ENCODE measurements around the gene UBR1.

Gene UBR1

GRCh38 chr15:42940527-42940926, 165.3 kb downstream of the UBR1 start:
- H3K4me2 ChIP-seq, result no peak overlapping the region
- no peaks in the 10 kb centered on the region for H3K79me2 ChIP-seq (ENCODE audit: insufficient read depth, low read depth)

GRCh38 chr15:42939841-42940240, 166.0 kb downstream of the UBR1 start:
- Histone ChIP-seq H3K79me2 (ENCODE audit: insufficient read depth, low read depth) (no peaks in the 10 kb centered on the region), H4K20me1 (ENCODE audit: insufficient read depth) (no peaks in the 10 kb centered on the region), H3K27me3 (ENCODE audit: insufficient read depth, low read depth) (no peaks in the 10 kb centered on the region), H3K4me1 (ENCODE audit: low read depth, poor library complexity, severe bottlenecking) (no peaks in the 10 kb centered on the region), H2AFZ (ENCODE audit: low read depth) (no peak overlapping the region), H3K27ac (no peak overlapping the region), H3K4me2 (no peak overlapping the region), H3K36me3 (ENCODE audit: insufficient read depth) (no peaks in the 10 kb centered on the region), H3K4me3 (IDR thresholded peaks at IDR 0.05; ENCODE audit: insufficient read depth, low read depth, low read length) (no peak overlapping the region), H3K9ac (no peak overlapping the region)
- TF ChIP-seq CTCF (conservative IDR thresholded peaks at IDR 0.05; ENCODE audit: low read depth, low read length), result no peak

More at GRCh38 chr15:42940527-42940926, 165.3 kb downstream of the UBR1 start:
- Histone ChIP-seq H3K27me3 (ENCODE audit: insufficient read depth, low read depth) (no peaks in the 10 kb centered on the region), H3K9ac (no peak overlapping the region), H3K27ac (no peak overlapping the region), H3K4me1 (ENCODE audit: low read depth, poor library complexity, severe bottlenecking) (no peaks in the 10 kb centered on the region), H3K4me3 (IDR thresholded peaks at IDR 0.05; ENCODE audit: insufficient read depth, low read depth, low read length) (no peak overlapping the region), H2AFZ (ENCODE audit: low read depth) (no peak overlapping the region), H3K36me3 (ENCODE audit: insufficient read depth) (no peaks in the 10 kb centered on the region), H4K20me1 (ENCODE audit: insufficient read depth) (no peaks in the 10 kb centered on the region)
- TF ChIP-seq CTCF (conservative IDR thresholded peaks at IDR 0.05; ENCODE audit: low read depth, low read length), result no peak

GRCh38 chr15:42937143-42937542, 168.7 kb downstream of the UBR1 start:
- Histone ChIP-seq H4K20me1 (ENCODE audit: insufficient read depth) (no peaks in the 10 kb centered on the region), H3K4me2 (no peak overlapping the region), H3K4me3 (IDR thresholded peaks at IDR 0.05; ENCODE audit: insufficient read depth, low read depth, low read length) (no peak overlapping the region), H2AFZ (ENCODE audit: low read depth) (no peak overlapping the region), H3K27ac (no peak overlapping the region), H3K9ac (no peak overlapping the region), H3K27me3 (ENCODE audit: insufficient read depth, low read depth) (no peaks in the 10 kb centered on the region), H3K79me2 (ENCODE audit: insufficient read depth, low read depth) (no peaks in the 10 kb centered on the region), H3K4me1 (ENCODE audit: low read depth, poor library complexity, severe bottlenecking) (peaks cover 10% of the 10 kb centered on the region), H3K36me3 (ENCODE audit: insufficient read depth) (no peaks in the 10 kb centered on the region)
- TF ChIP-seq CTCF (conservative IDR thresholded peaks at IDR 0.05; ENCODE audit: low read depth, low read length), result no peak

GRCh38 chr15:42933886-42934667, 171.8 kb downstream of the UBR1 start:
- H3K9ac ChIP-seq, result no peak overlapping the region
- H3K4me3 ChIP-seq (IDR thresholded peaks at IDR 0.05; ENCODE audit: insufficient read depth, low read depth, low read length), result no peak overlapping the region
- H3K4me1 ChIP-seq (ENCODE audit: low read depth, poor library complexity, severe bottlenecking), result peaks cover 10% of the 10 kb centered on the region
- H3K79me2 ChIP-seq (ENCODE audit: insufficient read depth, low read depth), result no peaks in the 10 kb centered on the region
- H3K36me3 ChIP-seq (ENCODE audit: insufficient read depth), result no peaks in the 10 kb centered on the region
- no peak overlapping the region for H3K27ac ChIP-seq
- no peaks in the 10 kb centered on the region for H3K27me3 ChIP-seq (ENCODE audit: insufficient read depth, low read depth)
- H2AFZ ChIP-seq (ENCODE audit: low read depth), result no peak overlapping the region
- no peak overlapping the region for H3K4me2 ChIP-seq
- TF ChIP-seq CTCF (conservative IDR thresholded peaks at IDR 0.05; ENCODE audit: low read depth, low read length), result no peak
- no peaks in the 10 kb centered on the region for H4K20me1 ChIP-seq (ENCODE audit: insufficient read depth)

Data from KMS-11 (cell line).